ENCODE data around the gene PEX13. TPM values are rescaled to one million over a fixed set of nuclear protein-coding genes. Genes with fewer than 3 reads are reported as not detected.
A peak's percentile ranks its signal among the peaks of the same experiment; 100 is the strongest.

PEX13 gene
- total RNA-seq, 1 experiment from 2014 or later = 22.4 TPM

GRCh38 chr2:60998628-60999545, 18.6 kb upstream of the PEX13 start:
- no peak overlapping the region for H2BK5ac ChIP-seq (ENCODE audit: insufficient read length, low read length)
- peaks cover 0 to 5% of the 10 kb centered on the region in 2 experiments; a peak in 1 of 4 replicates for H3K4me1 Mint-ChIP-seq
- no peak overlapping the region for H2AK5ac ChIP-seq (ENCODE audit: insufficient read length, low read length)
- H3K27me3 ChIP-seq (ENCODE audit: insufficient read depth, low read length) = no peaks in the 10 kb centered on the region
- no peak overlapping the region for H3K18ac ChIP-seq (ENCODE audit: insufficient read length, low read depth, low read length)
- no peak overlapping the region for H3K27ac ChIP-seq (ENCODE audit: insufficient read length, low read depth, low read length)
- H3K79me1 ChIP-seq (ENCODE audit: insufficient read depth, low read depth, low read length, poor library complexity, severe bottlenecking) = no peaks in the 10 kb centered on the region
- no peak overlapping the region for H3K4me3 Mint-ChIP-seq
- no peaks in the 10 kb centered on the region for H3K79me2 ChIP-seq (ENCODE audit: insufficient read depth, low read length)
- H3K36me3 Mint-ChIP-seq (ENCODE audit: insufficient read depth in 1 of 3, low read depth in 3 of 3) = peaks cover 0 to 4% (median 2%) of the 10 kb centered on the region in 3 experiments; a peak in 4 of 7 replicates
- no peak overlapping the region for H3K56ac ChIP-seq (ENCODE audit: insufficient read length, low read depth, low read length)
- peak; percentile 81 for TF ChIP-seq CTCF (conservative IDR thresholded peaks at IDR 0.05)
- no peak overlapping the region for H3K14ac ChIP-seq (ENCODE audit: insufficient read depth, low read length)
- DNase-seq = no peak
- no peaks in the 10 kb centered on the region for H4K20me1 ChIP-seq (ENCODE audit: control insufficient read depth, insufficient read depth, insufficient read length)
- H3K27me3 Mint-ChIP-seq (ENCODE audit: low read depth) = no peaks in the 10 kb centered on the region
- no peak overlapping the region for H3K4ac ChIP-seq (ENCODE audit: low read depth, low read length)
- no peak overlapping the region for H4K91ac ChIP-seq (ENCODE audit: insufficient read length, low read depth, low read length)
- no peak overlapping the region for H3K4me2 ChIP-seq (ENCODE audit: insufficient read depth, insufficient read length, low read length)
- H4K8ac ChIP-seq (replicated peaks; ENCODE audit: insufficient read length, low read depth, low read length) = no peak overlapping the region
- H3K9ac ChIP-seq (ENCODE audit: extremely low read depth, insufficient read length, low read length) = no peak overlapping the region
- no peak overlapping the region for H2BK15ac ChIP-seq (ENCODE audit: low read depth, low read length)
- H2BK12ac ChIP-seq (ENCODE audit: insufficient read length, low read depth, low read length) = no peak overlapping the region
- H2BK120ac ChIP-seq (ENCODE audit: low read depth, low read length, poor library complexity, severe bottlenecking) = no peak overlapping the region
- H3T11ph ChIP-seq (ENCODE audit: low read length) = no peak overlapping the region
- peaks cover 3 to 4% of the 10 kb centered on the region in 2 experiments; a peak in 3 of 5 replicates for H3K9me3 Mint-ChIP-seq
- no peaks in the 10 kb centered on the region for H3K9me3 ChIP-seq (ENCODE audit: control insufficient read depth, low read depth, low read length)
- no peak overlapping the region for H2BK20ac ChIP-seq (ENCODE audit: low read depth, low read length, poor library complexity, severe bottlenecking)
- H3K27ac Mint-ChIP-seq = no peak overlapping the region
- no peaks in the 10 kb centered on the region for H3K23me2 ChIP-seq (ENCODE audit: insufficient read length, low read depth, low read length, poor library complexity, severe bottlenecking)
- whole genome bisulfite sequencing (ENCODE audit: extremely low coverage, insufficient read length, low lambda C conversion rate) = no CpG with 5 or more reads among the region's 4 CpGs
- H3K23ac ChIP-seq (ENCODE audit: insufficient read length, low read depth, low read length) = no peak overlapping the region
- H4K5ac ChIP-seq (ENCODE audit: insufficient read length, low read depth, low read length) = no peak overlapping the region
- no peak overlapping the region for H2AFZ ChIP-seq (ENCODE audit: low read length)
- no peaks in the 10 kb centered on the region for H3K4me1 ChIP-seq (ENCODE audit: insufficient read depth, low read length)

Data from H9 (cell line).